Caco-2 (cell line): ENCODE measurements around the gene SMOC2. TPM values are rescaled to one million over a fixed set of nuclear protein-coding genes. Genes with fewer than 3 reads are reported as not detected.

ENCODE experiments used
- BruUV-seq: library from RNA; stranded (reverse); fragments of 400-500 nt; replicated peaks from 2 replicates; lab custom pipeline; 2021; lab: Mats Ljungman, UMichigan
- CTCF ChIA-PET: fragments of 300-600 bp; sonication (Branson Sonifier 250); formaldehyde crosslinking; loops from one replicate; lab custom pipeline; 2022; ENCODE audit warnings: antibody characterized with exemption; lab: Charles Lee
- POLR2A ChIA-PET: fragments of 300-600 bp; sonication (Branson Sonifier 250); formaldehyde crosslinking; loops from one replicate; lab custom pipeline; 2022; ENCODE audit warnings: antibody characterized with exemption; lab: Charles Lee
- DNase-seq, 2 experiments: peaks; one replicate each; pipeline versions ENCODE4 v3.0.0 to v3.0.0-alpha.2; 2020 to 2022
- H3K27me3 ChIP-seq: replicated peaks from 2 replicates; pipeline ENCODE4 v1.6.0; 2011; ENCODE audit warnings: low read length; ENCODE audit not compliant: control insufficient read depth, insufficient read depth
- H3K36me3 ChIP-seq: 2 replicates; pipeline ENCODE4 v1.5.1; 2011; ENCODE audit warnings: low read length; ENCODE audit not compliant: control insufficient read depth, insufficient read depth
- H3K4me1 ChIP-seq: fragments of 250-450 bp; sonication (Bioruptor Pico); 2 replicates; pipeline ENCODE4 v1.5.1; 2020; ENCODE audit warnings: mild to moderate bottlenecking
- H3K4me3 ChIP-seq: 2 replicates; pipeline ENCODE4 v1.5.1; 2011; ENCODE audit warnings: low read depth, mild to moderate bottlenecking, control low read depth, low read length
- H3K9me3 ChIP-seq: fragments of 250-450 bp; sonication (Bioruptor Pico); 2 replicates; pipeline ENCODE4 v1.5.1; 2020; ENCODE audit warnings: mild to moderate bottlenecking, moderate library complexity
- H3K27ac Mint-ChIP-seq: one replicate; pipeline ENCODE4 v1.8.0; 2022; ENCODE audit warnings: mixed read lengths; ENCODE audit not compliant: unreplicated experiment
- H3K27me3 Mint-ChIP-seq: one replicate; pipeline ENCODE4 v1.8.0; 2022; ENCODE audit warnings: mixed read lengths; ENCODE audit not compliant: insufficient read depth, unreplicated experiment
- H3K36me3 Mint-ChIP-seq: one replicate; pipeline ENCODE4 v1.8.0; 2022; ENCODE audit warnings: mild to moderate bottlenecking, mixed read lengths; ENCODE audit not compliant: insufficient read depth, unreplicated experiment
- H3K4me1 Mint-ChIP-seq: one replicate; pipeline ENCODE4 v1.8.0; 2022; ENCODE audit warnings: low read depth, mixed read lengths; ENCODE audit not compliant: unreplicated experiment
- H3K4me3 Mint-ChIP-seq: one replicate; pipeline ENCODE4 v1.8.0; 2022; ENCODE audit warnings: mild to moderate bottlenecking, moderate library complexity, mixed read lengths; ENCODE audit not compliant: unreplicated experiment
- H3K9me3 Mint-ChIP-seq: one replicate; pipeline ENCODE4 v1.8.0; 2022; ENCODE audit warnings: mixed read lengths; ENCODE audit not compliant: unreplicated experiment
- CTCF ChIP-seq, 2 experiments: fragments of 200-600 bp in 1 of 2; IDR thresholded peaks; 1 replicate in 1 of 2; 2 replicates in 1 of 2; pipeline versions ENCODE4 v1.5.1 to v1.8.0; 2011 to 2022; ENCODE audit warnings: antibody characterized with exemption in 1 of 2, control low read depth in 1 of 2, inconsistent platforms in 1 of 2, low read depth in 1 of 2, low read length in 1 of 2, mild to moderate bottlenecking in 1 of 2, moderate library complexity in 1 of 2; ENCODE audit not compliant: insufficient read depth in 1 of 2, severe bottlenecking in 1 of 2, unreplicated experiment in 1 of 2
- intact Hi-C: fragments of 100-400 bp; cut with micrococcal nuclease; formaldehyde crosslinking; loops from one replicate; pipeline ENCODE4 v1.10.0; 2022; ENCODE audit not compliant: unreplicated experiment
- total RNA-seq: library from RNA; stranded (reverse); gene quantifications from 2 replicates; pipeline ENCODE4 v1.2.3, GENCODE V29; 2022

Gene SMOC2
- total RNA-seq, 1 experiment from 2014 or later: 2.8 TPM

GRCh38 chr6:168637834-168638233 is 196.8 kb downstream of the SMOC2 start:
- H3K4me1 Mint-ChIP-seq: peaks cover 22% of the 10 kb centered on the region
- POLR2A ChIA-PET: no interaction called here
- no peaks in the 10 kb centered on the region for H3K36me3 Mint-ChIP-seq
- Histone ChIP-seq H3K36me3 (no peaks in the 10 kb centered on the region), H3K4me3 (no peak overlapping the region), H3K4me1 (peaks cover 27% of the 10 kb centered on the region), H3K27me3 (no peaks in the 10 kb centered on the region), H3K9me3 (peaks cover 5% of the 10 kb centered on the region; the same call in 1 of the 2 replicates)
- peaks cover 13% of the 10 kb centered on the region for H3K9me3 Mint-ChIP-seq
- TF ChIP-seq CTCF (IDR thresholded peaks at IDR 0.05; ENCODE audit: insufficient read depth in 1 of 2, low read depth in 1 of 2, low read length in 1 of 2, severe bottlenecking in 1 of 2, unreplicated experiment in 1 of 2): no peak
- no peak overlapping the region for H3K27ac Mint-ChIP-seq
- no TSS peak for BruUV-seq
- H3K4me3 Mint-ChIP-seq: no peak overlapping the region
- H3K27me3 Mint-ChIP-seq: no peaks in the 10 kb centered on the region
- CTCF ChIA-PET: no interaction called here
- DNase-seq: no peak
- intact Hi-C loops: no loop called here

GRCh38 chr6:168638468-168639271 is 197.7 kb downstream of the SMOC2 start:
- no peak overlapping the region for H3K27ac Mint-ChIP-seq

GRCh38 chr6:168640181-168640580 is 199.2 kb downstream of the SMOC2 start:
- no peak for TF ChIP-seq CTCF (IDR thresholded peaks at IDR 0.05; ENCODE audit: insufficient read depth in 1 of 2, low read depth in 1 of 2, low read length in 1 of 2, severe bottlenecking in 1 of 2, unreplicated experiment in 1 of 2)
- ChIA-PET POLR2A (no interaction called here), CTCF (no interaction called here)
- Mint-ChIP-seq H3K36me3 (no peaks in the 10 kb centered on the region), H3K9me3 (no peaks in the 10 kb centered on the region), H3K4me3 (no peak overlapping the region), H3K27ac (peak overlapping the region; percentile 72), H3K4me1 (peaks cover 22% of the 10 kb centered on the region), H3K27me3 (no peaks in the 10 kb centered on the region)
- intact Hi-C loops: no loop called here
- Histone ChIP-seq H3K4me1 (peaks cover 27% of the 10 kb centered on the region), H3K27me3 (no peaks in the 10 kb centered on the region), H3K36me3 (no peaks in the 10 kb centered on the region), H3K4me3 (no peak overlapping the region), H3K9me3 (no peaks in the 10 kb centered on the region)
- no peak for DNase-seq
- BruUV-seq: no TSS peak

More at GRCh38 chr6:168638468-168639271, 197.7 kb downstream of the SMOC2 start:
- H3K9me3 ChIP-seq: peaks cover 3% of the 10 kb centered on the region; the same call in 1 of the 2 replicates
- no TSS peak for BruUV-seq
- Mint-ChIP-seq H3K27me3 (no peaks in the 10 kb centered on the region), H3K4me3 (no peak overlapping the region), H3K9me3 (peaks cover 6% of the 10 kb centered on the region), H3K36me3 (no peaks in the 10 kb centered on the region), H3K4me1 (peaks cover 22% of the 10 kb centered on the region)
- TF ChIP-seq CTCF (IDR thresholded peaks at IDR 0.05; ENCODE audit: insufficient read depth in 1 of 2, low read depth in 1 of 2, low read length in 1 of 2, severe bottlenecking in 1 of 2, unreplicated experiment in 1 of 2): no peak
- H3K36me3 ChIP-seq: no peaks in the 10 kb centered on the region
- intact Hi-C loops: no loop called here
- POLR2A ChIA-PET: no interaction called here
- no peak for DNase-seq
- H3K4me3 ChIP-seq: no peak overlapping the region
- H3K27me3 ChIP-seq: no peaks in the 10 kb centered on the region
- CTCF ChIA-PET: no interaction called here
- peaks cover 27% of the 10 kb centered on the region for H3K4me1 ChIP-seq
